Thymus (tissue), 11 donors: ENCODE measurements around the gene CENPX. TPM values are rescaled to one million over a fixed set of nuclear protein-coding genes. Genes with fewer than 3 reads are reported as not detected.

ENCODE experiments used
- DNase-seq, 9 donors: peaks; one replicate each; pipeline ENCODE4 v3.0.0-alpha.2; 2013; ENCODE audit warnings: low spot score in 9 of 9, low read depth in 6 of 9, missing footprints in 1 of 9
- H3K27ac ChIP-seq, 2 donors: one replicate each; pipeline ENCODE4 v1.5.1; 2013; ENCODE audit warnings: control low read depth in 1 of 2, low read depth in 1 of 2, low read length in 1 of 2, mild to moderate bottlenecking in 1 of 2, moderate library complexity in 1 of 2
- H3K27me3 ChIP-seq, 2 donors: one replicate each; pipeline ENCODE4 v1.5.1; 2013; ENCODE audit warnings: low read length in 1 of 2; ENCODE audit not compliant: control insufficient read depth in 2 of 2, insufficient read depth in 1 of 2
- H3K36me3 ChIP-seq, 2 donors: one replicate each; pipeline ENCODE4 v1.5.1; 2013; ENCODE audit warnings: low read length in 1 of 2, mild to moderate bottlenecking in 1 of 2, moderate library complexity in 1 of 2; ENCODE audit not compliant: control insufficient read depth in 2 of 2, insufficient read depth in 2 of 2
- H3K4me1 ChIP-seq, 2 donors: one replicate each; pipeline ENCODE4 v1.5.1; 2013; ENCODE audit warnings: low read length in 2 of 2; ENCODE audit not compliant: control insufficient read depth in 2 of 2, insufficient read depth in 2 of 2
- H3K4me3 ChIP-seq, 2 donors: one replicate each; pipeline ENCODE4 v1.5.1; 2013; ENCODE audit warnings: low read length in 2 of 2, control low read depth in 1 of 2, mild to moderate bottlenecking in 1 of 2
- H3K9me3 ChIP-seq, 2 donors: one replicate each; pipeline ENCODE4 v1.5.1; 2013; ENCODE audit warnings: low read length in 1 of 2, mild to moderate bottlenecking in 1 of 2; ENCODE audit not compliant: control insufficient read depth in 2 of 2, insufficient read depth in 1 of 2
- WGBS: extraction: QIAGEN DNeasy Blood & Tissue Kit; methylation state at CpG from one replicate; pipeline ENCODE4 v1.1.7; 2013; 5-methylcytosine and 5-hydroxymethylcytosine counted together
- polyA plus RNA-seq: library from polyadenylated mRNA; stranded (reverse); fragments of 200-250 nt; gene quantifications from one replicate; pipeline ENCODE4 v1.2.3, GENCODE V29; 2013
- total RNA-seq: library from RNA; stranded (reverse); fragments of 120-200 nt; gene quantifications from one replicate; pipeline ENCODE4 v1.2.4, GENCODE V29; 2013
- donor health status: healthy.

CENPX gene
- total and polyA plus RNA-seq, 2 donors, result 44.5 to 79.7 TPM

DNA sequence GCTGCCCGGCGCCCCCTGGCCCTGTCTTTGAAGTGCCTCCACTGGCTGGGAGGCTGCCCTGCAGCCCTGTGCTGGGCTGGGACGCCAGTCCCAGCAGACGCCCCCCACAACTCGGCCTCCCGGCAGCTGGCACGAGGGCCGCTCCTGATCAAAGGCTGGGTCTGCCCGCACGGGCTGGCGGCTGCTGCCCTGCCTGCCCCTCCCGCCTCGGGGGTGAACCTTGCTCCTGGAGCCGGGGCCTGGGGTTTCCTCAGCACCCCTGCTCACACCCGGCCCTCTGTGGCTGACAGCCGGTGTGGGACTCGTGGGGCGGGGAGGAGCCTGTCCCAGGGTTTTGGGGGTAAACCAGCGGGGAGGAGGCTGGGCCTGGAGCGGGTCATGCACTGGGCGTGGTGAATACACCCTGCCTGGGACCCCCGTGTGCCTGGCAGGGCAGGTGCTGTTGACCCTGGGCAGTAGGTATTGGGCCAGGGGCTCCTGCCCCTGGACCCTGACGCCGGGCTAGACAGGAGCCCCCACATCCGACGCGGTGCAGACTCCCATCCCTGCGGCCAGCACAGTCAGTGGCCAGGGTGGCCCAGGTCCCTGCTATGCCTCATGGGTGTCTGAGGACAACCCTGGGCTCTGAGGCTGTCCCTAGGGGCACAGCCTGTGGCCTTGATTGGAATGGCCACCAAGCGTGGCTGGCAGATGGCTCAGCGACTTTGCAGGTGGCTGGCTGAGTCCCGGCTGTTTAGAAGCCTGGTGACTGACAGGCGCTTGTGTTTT is 21.7 kb downstream of the CENPX start:
- H3K27me3 ChIP-seq, result no peaks in the 10 kb centered on the region
- WGBS, result 95% methylated on average over 32 of the region's 32 CpGs
- H3K9me3 ChIP-seq, result no peaks in the 10 kb centered on the region
- peaks cover 10 to 14% of the 10 kb centered on the region in 2 donors for H3K36me3 ChIP-seq
- no peak overlapping the region for H3K27ac ChIP-seq
- no peak for DNase-seq
- H3K4me1 ChIP-seq, result peaks cover 0 to 13% of the 10 kb centered on the region in 2 donors
- H3K4me3 ChIP-seq, result no peak overlapping the region

DNA sequence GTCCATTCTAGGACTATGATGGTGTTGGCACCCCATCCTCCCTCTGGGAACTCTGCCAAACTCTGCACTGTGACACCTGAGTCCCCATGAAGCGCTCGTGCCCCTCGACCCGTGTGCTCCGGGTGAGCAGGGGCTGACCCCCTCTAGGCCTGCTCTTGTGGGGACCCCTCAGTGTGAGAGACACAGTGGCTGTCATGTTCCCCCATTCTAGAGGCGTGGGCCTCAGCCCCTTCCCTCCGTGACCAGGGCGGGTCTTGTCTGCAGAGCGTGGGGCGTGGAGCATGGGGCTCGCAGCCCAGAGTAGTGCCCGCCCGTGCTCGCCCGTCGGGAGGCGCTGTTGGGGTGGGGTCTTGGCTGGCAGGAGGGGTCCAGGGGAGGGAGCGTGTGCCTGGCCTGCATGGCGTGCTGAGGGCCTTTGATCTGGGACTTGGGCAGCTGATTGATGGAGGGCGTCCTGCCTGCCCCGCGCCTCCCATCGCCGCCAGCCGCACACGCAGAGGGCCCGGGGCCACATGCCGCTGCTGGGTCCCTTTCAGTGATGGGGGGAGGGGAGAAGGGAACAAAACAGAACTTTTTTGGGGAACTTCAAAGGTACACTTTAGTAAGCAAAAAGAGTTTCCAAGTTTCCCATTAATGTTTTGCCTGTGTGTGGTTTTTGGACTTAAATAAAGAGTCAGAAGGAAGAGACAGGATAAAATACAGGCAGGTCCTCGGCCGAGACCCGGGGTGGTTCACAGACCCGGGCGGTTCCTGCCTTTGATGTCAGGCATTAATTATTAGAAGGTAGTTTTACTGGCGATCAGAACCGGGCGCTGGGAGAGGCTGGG is 22.5 kb downstream of the CENPX start:
- Histone ChIP-seq H3K4me3 (no peak overlapping the region), H3K27ac (no peak overlapping the region), H3K27me3 (no peaks in the 10 kb centered on the region), H3K36me3 (peaks cover 10 to 14% of the 10 kb centered on the region in 2 donors), H3K9me3 (no peaks in the 10 kb centered on the region), H3K4me1 (peaks cover 0 to 11% of the 10 kb centered on the region in 2 donors)
- no peak for DNase-seq
- WGBS, result 95% methylated on average over 36 of the region's 36 CpGs

DNA sequence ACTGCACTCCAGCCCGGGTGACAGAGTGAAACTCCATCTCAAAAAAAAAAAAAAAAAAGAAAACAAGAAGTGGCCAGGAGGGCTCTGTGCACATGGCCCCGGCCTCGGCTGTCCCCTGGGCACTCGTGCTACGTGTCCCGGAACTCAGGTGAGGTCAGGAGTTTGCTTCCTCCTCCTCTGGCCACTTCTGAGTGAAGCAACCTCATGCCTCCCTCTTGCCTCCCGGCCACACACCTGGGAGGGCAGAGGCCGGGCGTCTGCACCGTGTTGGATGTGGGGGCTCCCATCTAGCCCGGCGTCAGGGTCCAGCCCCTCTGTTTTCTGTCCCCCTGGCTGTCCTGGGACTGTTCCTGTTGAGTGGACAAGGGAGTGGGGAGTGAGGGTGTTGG is 23.1 kb downstream of the CENPX start:
- no peak overlapping the region for H3K4me3 ChIP-seq
- DNase-seq, result no peak
- H3K4me1 ChIP-seq, result peaks cover 0 to 9% of the 10 kb centered on the region in 2 donors
- no peaks in the 10 kb centered on the region for H3K27me3 ChIP-seq
- no peaks in the 10 kb centered on the region for H3K9me3 ChIP-seq
- H3K27ac ChIP-seq, result no peak overlapping the region
- WGBS, result 97% methylated on average over 12 of the region's 12 CpGs
- H3K36me3 ChIP-seq, result peaks cover 10 to 14% of the 10 kb centered on the region in 2 donors

DNA sequence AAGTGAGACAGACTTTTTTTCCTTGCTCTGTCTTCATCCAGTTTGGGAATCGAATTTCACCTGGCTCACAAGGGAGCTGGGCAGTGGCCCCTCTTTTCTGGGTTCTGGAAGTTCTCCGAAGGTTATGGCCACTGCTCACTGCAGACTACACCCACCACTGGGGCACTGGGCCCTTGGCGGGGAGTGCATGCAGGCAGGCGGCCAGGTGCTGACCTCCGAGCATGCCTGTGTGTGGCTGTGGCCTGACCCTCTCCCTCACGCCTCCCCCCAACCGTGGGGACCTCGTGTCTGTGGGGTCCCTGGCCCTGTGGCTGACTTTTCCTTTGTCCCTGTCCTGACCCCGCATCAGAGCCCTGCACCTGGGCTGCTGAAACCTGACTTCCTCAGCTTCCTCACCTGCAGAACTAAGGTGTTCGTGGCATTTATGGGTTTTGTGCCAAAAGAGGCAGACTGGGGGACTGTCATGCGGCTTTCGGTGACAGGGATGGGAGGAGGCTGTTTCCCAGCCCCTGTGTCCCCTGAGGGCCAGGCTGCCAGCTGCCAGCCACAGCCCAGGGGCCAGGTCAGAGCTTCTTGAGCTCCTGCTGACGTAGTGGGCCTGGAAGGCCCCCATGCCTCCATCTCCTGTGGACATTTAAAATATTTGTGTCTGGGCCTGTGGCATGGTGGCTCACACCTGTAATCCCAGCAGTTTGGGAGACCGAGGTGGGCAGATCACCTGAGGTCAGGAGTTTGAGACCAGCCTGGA is 23.8 kb downstream of the CENPX start:
- no peaks in the 10 kb centered on the region for H3K27me3 ChIP-seq
- H3K27ac ChIP-seq, result no peak overlapping the region
- no peak overlapping the region for H3K4me3 ChIP-seq
- no peaks in the 10 kb centered on the region for H3K9me3 ChIP-seq
- 94% methylated on average over 14 of the region's 14 CpGs for WGBS
- peaks cover 0 to 5% of the 10 kb centered on the region in 2 donors for H3K4me1 ChIP-seq
- peaks cover 10 to 14% of the 10 kb centered on the region in 2 donors for H3K36me3 ChIP-seq
- DNase-seq, result no peak

DNA sequence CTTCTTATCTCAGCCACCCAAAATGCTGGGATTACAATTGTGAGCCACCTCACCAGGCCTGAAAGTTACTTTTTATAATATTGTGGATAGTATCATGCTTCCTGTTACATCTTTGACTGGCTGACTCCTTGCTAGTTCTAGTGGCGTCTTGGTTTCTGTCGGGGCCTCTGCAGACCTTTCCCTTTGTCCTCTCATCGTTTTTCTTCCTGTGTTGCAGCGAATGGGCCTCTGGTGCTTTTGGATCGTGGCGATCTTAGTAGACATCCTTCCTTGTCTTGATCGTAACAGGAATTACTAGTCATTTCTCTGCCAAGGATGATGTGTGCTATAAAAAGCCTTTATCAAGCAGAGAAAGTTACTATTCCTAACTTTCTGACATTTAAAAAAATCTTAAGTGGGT is 24.5 kb downstream of the CENPX start:
- Histone ChIP-seq H3K4me3 (no peak overlapping the region), H3K36me3 (peaks cover 10 to 14% of the 10 kb centered on the region in 2 donors), H3K9me3 (no peaks in the 10 kb centered on the region), H3K27ac (no peak overlapping the region), H3K27me3 (no peaks in the 10 kb centered on the region), H3K4me1 (peaks cover 0 to 5% of the 10 kb centered on the region in 2 donors)
- 96% methylated on average over 7 of the region's 7 CpGs for WGBS
- DNase-seq, result no peak

DNA sequence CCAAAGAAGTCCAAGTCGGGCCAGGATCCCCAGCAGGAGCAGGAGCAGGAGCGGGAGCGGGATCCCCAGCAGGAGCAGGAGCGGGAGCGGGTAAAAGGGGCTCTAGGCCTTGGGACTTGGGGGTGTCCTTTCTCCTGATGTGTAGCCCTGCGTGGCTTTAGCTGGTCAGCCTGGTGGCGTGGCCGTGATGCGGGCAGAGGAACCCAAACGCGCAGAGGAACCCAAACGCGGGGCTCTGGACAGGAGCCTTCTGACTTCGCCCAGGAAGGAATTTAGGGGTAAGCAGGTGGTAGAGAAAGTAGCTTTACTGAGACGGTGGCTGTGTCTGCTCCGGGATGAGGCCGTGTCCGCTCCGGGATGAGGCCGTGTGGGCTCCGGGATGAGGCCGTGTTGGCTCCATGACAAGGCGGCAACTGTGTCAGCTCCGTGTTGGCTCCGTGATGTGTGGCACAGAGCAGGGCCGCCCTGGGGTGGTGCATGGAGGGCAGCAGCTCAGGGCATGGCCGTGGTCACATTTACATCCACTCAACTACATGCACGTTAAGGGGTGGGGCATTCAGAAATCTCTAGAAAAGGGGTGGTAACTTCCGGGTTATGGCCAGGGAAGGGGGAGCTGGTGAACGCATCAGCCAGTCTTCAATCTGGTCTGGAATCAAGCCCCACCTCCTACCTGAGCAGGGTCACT is 25.8 kb downstream of the CENPX start:
- no peak for DNase-seq
- Histone ChIP-seq H3K4me3 (no peak overlapping the region), H3K36me3 (peaks cover 10 to 14% of the 10 kb centered on the region in 2 donors), H3K27ac (no peak overlapping the region), H3K9me3 (peaks cover 0 to 5% of the 10 kb centered on the region in 2 donors), H3K27me3 (no peaks in the 10 kb centered on the region), H3K4me1 (peaks cover 0 to 16% of the 10 kb centered on the region in 2 donors)
- WGBS, result 97% methylated on average over 30 of the region's 30 CpGs

DNA sequence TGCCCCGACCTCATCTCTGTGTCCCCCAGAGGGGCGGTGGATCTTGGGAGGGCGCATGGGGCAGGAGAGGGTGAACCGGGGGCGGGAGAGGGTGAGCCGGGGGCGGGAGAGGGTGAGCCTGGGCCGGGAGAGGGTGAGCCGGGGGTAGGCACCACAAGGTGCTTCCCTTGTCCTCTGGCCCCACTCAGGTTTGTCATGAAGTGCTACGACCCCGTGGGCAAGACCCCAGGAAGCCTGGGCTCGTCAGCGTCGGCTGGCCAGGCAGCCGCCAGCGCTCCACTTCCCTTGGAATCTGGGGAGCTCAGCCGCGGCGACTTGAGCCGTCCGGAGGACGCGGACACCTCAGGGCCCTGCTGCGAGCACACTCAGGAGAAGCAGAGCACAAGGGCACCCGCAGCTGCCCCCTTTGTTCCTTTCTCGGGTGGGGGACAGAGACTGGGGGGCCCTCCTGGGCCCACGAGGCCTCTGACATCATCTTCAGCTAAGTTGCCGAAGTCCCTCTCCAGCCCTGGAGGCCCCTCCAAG is 26.4 kb downstream of the CENPX start:
- 97% methylated on average over 28 of the region's 28 CpGs for WGBS
- H3K27me3 ChIP-seq, result no peaks in the 10 kb centered on the region
- peaks cover 0 to 17% of the 10 kb centered on the region in 2 donors for H3K4me1 ChIP-seq
- H3K9me3 ChIP-seq, result peaks cover 0 to 6% of the 10 kb centered on the region in 2 donors
- DNase-seq, result no peak
- peaks cover 10 to 15% of the 10 kb centered on the region in 2 donors for H3K36me3 ChIP-seq
- H3K27ac ChIP-seq, result no peak overlapping the region
- no peak overlapping the region for H3K4me3 ChIP-seq

DNA sequence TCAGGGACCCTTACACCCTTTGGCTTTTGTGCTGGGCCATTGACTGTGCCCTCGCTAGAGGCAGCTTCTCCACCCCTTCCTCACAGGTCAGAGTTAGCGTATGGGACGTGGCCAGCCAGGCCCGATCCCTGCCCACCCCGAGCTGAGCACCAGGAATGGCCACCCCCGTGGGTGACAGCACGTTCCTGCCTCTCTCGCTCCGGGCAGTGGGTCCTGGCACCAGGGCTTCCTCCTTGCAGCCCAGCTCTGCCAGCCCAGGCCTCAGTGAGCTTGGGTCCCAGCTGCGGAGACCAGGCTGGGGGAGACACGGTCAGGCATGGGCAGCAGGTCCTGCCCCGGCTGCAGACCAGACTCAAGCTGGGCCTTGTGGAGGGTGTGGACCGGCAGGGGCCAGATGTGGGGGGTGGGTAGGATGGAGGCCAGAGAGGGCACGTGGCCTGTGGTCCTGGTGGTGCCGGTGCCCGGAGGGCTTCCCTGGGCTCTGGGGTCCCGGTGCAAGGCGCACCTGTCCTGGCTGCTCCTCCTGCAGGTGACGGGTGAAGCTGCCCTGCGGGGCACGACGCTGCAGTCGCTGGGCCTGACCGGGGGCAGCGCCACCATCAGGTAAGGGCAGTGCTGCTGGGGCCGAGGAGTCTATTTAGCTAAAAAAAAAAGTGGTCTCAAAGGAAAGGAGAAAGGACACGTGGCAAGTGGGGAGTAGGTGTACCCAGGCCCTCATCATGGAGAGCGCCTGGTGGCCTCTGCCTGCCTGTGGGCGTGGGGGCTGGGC is 27.0 kb downstream of the CENPX start:
- H3K4me3 ChIP-seq, result no peak overlapping the region
- H3K9me3 ChIP-seq, result peaks cover 0 to 8% of the 10 kb centered on the region in 2 donors
- no peak overlapping the region for H3K27ac ChIP-seq
- no peaks in the 10 kb centered on the region for H3K27me3 ChIP-seq
- 98% methylated on average over 29 of the region's 29 CpGs for WGBS
- H3K4me1 ChIP-seq, result peaks cover 0 to 17% of the 10 kb centered on the region in 2 donors
- DNase-seq, result no peak
- peaks cover 11 to 21% of the 10 kb centered on the region in 2 donors for H3K36me3 ChIP-seq
